ENCODE results near the gene MEGF9.
A peak's percentile ranks its signal among the peaks of the same experiment; 100 is the strongest.

GRCh38 chr9:120689860-120690259, 24.4 kb downstream of the MEGF9 start:
- TF ChIP-seq CTCF (IDR thresholded peaks at IDR 0.05) (no peak), POLR2A (IDR thresholded peaks at IDR 0.05) (peak in 1 of 2 donors; percentile 39)

Data from thyroid gland (tissue), 4 donors.